HG03025 (cell line): ENCODE measurements around the gene NRXN3.
A peak's percentile ranks its signal among the peaks of the same experiment; 100 is the strongest.

Source experiments
- ATAC-seq: cut with Tn5 transposase; IDR thresholded peaks from one replicate; pipeline ENCODE4 v1.9.1; 2021; ENCODE audit warnings: mild to moderate bottlenecking, moderate library complexity; ENCODE audit not compliant: unreplicated experiment, low FRiP score

Gene NRXN3

DNA sequence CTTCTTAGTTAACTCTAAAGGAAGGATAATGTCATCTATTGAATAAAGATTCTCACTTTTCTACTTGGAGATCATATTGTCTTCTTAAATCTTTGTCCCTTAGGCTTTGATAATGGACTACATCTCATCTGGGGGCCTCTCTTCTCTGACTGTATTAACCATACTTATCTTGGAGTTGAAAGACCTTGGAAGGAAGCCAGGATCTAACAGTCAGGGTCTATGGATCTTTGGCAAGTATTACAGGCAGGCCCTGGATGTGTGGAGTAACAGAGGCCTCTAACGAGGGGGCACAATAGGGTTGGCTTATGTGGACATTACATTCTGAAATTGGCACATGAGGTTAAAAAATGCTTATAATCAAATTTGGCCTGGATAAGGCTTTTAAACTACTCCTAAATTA is 513.8 kb downstream of the NRXN3 start:
- ATAC-seq, result no peak

DNA sequence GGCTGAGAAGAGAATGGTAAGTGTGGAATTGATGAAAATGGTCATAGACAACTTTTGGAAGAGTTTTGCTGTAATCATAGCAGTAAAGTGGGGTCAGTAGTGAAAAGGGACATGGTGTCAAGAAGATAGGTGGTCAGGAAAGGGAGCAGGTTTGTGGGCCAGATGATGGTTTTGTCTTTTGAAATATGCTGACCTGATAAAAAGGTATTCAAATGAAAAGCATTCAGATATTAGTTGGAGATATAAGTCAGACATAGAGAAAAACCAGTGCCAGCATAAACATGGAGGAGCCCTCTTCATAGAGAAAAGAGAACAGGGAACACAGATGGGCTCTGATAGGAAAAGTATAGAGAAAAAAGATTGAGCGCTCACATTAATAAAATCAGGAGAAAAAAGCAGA is 518.3 kb downstream of the NRXN3 start:
- no peak for ATAC-seq

DNA sequence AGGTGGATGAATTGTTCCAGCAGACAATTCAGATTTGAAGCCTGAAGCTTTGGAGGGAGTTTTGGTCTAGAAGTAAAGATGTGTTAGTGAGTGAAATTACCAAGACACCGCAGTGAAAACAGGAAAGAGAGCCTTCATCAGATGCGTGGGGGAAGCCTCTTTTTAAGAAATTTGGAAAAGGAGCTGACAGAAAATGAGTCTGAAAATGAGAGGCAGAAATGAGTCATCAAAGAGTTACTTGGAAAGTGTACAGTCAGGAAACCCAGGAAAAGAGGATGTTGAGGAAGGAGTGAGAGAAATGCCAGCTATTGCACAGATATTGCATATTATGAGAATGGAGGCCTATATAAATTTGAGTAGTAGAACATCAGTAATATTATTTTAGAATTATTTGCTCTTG is 520.7 kb downstream of the NRXN3 start:
- no peak for ATAC-seq

DNA sequence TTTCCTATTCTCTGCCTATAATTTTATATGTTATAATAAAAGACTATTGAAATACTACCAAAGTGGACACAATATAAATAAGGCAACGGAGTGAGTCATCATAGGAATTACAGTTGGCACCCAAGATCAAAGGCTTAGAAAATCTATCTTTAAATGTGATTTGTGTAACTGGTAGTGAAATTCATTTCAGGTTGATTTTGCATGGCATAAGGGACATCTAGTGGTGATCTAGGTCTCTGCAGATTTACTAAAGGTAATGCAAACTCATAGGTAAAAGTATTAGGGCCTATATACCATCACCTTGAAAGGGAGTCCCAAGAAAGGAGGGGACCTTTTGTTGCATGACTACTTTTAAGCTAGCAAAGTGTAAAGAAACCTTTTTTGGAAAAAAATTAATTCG is 527.2 kb downstream of the NRXN3 start:
- ATAC-seq, result no peak

DNA sequence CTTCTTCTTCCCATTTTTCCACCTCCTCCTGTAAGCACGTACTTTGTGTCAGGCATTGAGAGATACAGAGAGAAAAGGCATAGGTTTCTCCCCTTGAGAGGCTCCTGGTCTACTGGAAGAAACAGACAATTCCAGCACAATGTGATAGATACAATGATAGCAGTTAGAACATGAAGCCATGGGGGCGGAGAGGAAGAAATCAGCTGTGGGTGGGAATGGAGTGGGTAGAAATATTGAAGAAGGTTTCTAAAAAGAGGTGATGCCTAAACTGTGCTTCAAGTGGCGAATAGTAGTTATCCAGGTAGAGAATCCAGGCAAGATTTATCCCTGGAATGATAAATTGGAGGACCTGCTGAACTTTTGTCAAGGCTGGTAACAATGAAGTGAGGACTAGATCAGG is 528.8 kb downstream of the NRXN3 start:
- no peak for ATAC-seq

DNA sequence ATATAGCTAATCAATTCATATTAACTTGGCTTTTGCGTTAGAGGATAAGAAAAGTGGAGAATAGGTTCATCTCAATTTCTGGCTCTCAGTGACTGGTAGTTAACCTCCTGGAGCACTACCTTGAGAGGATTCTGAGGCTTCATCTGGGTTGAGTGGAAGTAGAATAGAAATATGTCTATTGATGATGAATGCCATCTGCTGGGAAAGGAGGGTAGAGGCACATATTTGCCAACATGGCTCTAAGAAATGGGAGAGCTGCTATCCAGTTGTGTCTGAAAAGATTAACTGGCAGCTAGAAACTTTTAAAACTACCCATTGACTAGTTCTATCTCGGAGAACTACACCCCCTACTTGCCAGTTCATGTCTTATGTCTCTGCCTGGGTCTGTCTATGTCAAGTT is 530.1 kb downstream of the NRXN3 start:
- no peak for ATAC-seq

DNA sequence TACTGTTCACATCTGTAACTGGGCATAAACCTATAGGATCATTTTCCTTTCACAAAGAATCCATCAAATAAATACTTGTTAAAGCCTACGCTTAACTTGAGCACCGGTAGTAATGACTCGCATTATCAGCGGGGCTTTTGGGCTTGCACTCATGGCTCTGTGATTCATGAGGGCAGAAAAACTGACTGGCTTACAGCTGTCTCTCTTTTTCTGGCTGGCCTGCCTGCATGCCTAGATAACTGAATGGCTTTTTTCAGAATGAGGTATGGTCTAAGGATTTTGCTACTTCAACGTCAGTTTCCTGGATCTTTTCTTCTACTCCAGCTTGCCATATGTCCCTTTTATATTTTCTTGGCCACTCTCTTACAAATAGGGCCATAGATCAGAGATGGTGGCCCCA is 531.1 kb downstream of the NRXN3 start:
- no peak for ATAC-seq

DNA sequence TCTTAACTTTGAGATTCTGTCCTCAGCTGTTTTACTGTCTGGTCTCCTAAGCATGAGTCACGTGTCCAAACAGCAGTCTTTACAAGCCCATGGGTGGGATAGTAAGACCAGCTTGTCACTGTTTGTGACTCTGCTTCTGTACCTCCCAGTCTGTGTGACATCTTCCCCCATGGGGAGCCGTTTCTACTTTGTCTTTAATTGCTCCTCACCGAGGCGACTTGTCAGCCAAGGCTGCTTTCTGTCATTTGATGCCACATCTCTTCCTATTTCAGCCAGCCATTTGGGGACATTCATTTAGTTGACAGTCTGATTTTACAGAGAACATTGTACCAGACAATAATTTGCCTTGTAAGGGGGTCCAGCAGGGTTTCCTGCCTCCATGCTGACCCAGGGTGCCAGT is 534.8 kb downstream of the NRXN3 start:
- no peak for ATAC-seq

DNA sequence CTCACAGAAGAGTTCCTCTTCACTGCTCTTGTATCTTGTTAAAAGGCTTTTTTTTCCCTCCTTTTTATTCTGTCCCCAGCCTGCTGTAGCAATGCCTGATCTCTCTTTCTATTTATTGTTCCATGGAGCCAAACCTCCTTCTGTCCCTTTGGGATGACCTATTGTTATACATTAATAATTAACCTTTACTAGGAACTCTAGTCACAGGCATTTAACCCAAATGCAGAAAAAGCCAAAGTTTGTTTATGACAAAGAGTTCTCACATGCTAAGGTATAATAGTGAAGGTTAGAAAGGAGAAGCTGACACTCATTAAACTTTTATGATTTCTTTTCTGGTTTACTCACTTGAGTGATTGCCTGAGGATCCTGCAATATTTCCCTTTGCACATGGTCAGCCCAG is 535.8 kb downstream of the NRXN3 start:
- no peak for ATAC-seq

DNA sequence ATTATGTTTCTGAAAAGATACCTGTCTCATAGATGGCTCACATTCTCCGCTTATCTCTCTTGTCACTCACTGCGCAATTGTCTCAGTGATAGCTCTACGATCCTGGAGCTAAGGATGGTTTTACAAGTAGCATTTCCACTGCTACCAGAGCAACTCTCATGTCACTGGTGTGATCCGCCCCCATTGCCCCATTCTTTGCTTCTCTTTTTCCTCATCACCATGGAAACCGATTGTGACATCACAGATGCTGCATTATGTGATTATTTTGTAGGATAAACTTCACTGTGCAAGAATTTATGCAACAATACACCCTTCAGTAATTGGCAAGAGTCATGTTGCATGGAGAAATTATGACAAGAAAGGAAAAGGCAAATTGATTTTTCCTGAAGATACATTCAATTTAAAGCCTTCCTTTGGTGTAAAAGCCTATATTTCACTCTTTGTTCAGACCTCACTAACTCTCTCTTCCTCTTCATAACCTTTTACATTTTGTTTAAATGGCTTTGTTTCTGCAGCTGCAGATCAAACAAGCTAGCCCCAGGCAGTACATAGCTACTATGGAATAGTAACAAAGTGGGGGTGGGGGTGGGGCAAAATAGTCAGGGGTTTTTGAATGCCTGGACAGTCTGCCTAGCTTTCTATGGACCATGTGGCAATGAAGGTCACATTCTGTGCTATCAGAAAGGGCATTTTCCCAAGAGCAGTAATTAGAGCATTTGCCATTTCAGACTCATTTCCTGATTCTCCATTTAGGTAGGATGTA is 539.8 kb downstream of the NRXN3 start:
- ATAC-seq, result no peak

DNA sequence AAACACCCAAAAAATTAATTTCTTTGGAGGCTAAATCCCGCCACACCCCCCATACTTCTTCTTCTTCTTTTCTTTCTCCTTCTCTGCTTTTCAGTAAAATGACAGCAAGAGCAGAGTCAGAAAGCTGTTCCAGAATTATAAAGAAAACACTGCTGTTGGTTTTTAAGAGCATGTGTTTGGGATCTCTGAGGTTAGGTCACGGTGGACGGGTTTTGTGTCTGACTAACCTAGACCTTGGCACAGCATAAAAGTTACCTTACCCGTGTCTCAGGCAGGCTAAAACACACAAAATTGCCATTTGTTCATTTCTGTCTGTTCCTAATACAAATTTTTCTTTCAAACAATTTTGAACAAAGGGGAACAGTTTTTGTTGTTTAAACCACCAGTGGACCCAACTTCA is 540.8 kb downstream of the NRXN3 start:
- ATAC-seq, result no peak

DNA sequence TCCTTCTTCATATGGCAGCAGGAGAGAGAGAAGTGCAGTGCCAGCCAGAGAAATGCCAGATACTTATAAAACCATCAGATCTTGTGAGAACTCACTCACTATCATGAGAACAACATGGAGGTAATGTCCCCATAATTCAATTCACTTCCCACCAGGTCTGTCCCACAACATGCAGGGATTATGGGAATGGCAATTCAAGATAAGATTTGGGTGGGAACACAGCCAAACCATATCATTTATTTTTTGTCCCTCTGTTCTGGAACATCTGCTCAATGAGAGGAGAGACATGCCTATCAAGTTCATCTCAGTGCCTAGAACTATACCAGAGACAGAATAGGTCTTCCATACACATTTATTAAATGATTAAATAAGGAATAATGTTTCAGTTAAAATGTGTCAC is 543.5 kb downstream of the NRXN3 start:
- ATAC-seq, result no peak

DNA sequence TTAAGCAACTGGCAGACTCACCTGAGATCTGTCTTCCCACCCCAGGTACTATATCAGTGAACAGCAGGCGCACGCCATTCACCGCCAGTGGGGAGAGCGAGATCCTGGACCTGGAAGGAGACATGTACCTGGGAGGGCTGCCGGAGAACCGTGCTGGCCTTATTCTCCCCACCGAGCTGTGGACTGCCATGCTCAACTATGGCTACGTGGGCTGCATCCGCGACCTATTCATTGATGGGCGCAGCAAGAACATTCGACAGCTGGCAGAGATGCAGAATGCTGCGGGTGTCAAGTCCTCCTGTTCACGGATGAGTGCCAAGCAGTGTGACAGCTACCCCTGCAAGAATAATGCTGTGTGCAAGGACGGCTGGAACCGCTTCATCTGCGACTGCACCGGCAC is 544.5 kb downstream of the NRXN3 start:
- no peak for ATAC-seq

DNA sequence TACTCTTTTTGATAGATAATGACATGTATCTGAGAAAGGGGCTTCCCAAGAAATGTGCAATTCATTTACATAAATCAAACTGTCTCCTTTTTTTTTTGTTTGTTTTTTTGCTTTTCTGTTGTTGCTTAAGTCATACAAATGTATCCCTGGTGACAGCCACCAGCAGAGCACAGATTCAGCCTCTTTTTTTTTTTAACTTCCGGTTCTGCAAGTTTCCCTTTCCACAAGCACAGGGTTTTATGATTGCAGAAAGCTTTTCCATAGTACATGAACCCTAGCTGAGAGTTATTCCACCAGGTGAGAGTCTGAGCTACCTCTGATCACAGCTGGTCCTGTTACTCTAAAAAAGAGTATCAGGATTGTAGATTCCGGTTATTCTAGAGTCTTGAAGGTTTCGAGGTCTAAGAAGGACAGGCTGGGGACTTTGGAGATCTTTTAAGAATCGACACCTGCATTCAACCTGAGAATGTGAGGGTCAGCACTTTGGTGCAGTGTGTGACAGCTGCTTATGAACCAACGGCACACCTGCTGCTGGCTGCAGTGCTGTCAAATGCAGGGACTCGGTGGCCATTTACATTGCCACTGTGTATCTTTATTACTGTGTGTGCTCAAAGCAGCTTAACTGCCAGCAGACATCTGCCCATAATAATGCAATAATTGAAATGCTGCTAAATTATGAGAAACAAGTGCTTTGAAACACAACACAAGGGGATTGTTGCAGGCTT is 551.7 kb downstream of the NRXN3 start:
- ATAC-seq, result no peak

DNA sequence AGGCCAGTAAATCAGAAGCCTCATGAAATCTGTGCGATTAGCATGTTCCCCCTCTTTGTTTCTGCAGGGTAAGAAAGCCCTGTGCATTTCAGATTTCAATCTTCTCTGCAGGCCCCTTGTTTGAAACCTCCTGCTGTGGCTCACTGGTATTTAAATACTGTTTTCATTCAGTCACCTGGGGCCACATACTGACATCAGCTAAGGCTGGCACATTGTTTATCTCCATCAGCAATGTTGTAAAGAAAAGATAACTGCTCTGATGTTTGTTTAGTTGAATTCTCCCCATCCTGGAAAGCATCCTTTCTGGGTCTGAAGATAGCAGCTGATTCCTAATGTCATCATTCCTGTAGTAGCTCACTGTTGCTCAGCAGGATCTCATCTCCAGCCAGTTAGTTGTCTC is 554.9 kb downstream of the NRXN3 start:
- ATAC-seq, result no peak

DNA sequence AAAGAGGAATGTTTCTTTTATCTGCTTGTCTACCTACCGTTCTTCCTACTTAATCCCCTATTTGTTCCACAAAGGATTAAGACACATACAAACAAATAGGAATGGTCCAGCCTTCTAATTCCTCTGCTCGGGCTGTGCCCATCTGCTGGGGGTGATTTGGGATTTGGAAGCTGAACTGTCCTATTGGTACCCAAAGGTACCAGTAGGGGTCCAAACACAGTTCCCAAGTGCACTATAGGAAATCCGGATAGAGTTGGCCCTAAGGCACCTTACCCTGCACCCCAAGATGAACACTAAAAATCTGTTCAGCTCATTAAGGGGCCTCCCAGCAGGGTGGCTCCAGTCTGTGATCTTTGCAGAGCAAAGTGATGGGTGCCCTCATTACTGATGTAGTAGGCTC is 566.9 kb downstream of the NRXN3 start:
- no peak for ATAC-seq

DNA sequence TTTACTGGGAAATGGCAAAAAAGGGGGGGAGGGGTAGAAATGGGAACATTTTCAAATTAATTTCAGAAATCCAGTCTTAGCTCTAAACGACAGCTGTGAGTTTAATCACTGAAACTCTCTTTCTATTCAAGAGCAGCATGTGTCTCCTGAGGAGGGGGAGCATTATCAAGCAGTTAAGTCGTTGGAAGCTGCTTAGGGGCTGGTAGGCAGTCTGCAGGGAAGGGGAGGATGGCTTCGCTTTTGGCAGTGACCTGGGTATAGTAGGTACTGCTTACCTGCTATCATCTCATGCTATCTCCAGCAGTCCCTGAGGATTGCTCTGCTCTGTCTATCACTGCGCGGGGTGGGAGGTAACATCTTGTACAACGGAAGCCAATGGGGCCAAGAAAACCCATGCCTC is 567.4 kb downstream of the NRXN3 start:
- no peak for ATAC-seq

DNA sequence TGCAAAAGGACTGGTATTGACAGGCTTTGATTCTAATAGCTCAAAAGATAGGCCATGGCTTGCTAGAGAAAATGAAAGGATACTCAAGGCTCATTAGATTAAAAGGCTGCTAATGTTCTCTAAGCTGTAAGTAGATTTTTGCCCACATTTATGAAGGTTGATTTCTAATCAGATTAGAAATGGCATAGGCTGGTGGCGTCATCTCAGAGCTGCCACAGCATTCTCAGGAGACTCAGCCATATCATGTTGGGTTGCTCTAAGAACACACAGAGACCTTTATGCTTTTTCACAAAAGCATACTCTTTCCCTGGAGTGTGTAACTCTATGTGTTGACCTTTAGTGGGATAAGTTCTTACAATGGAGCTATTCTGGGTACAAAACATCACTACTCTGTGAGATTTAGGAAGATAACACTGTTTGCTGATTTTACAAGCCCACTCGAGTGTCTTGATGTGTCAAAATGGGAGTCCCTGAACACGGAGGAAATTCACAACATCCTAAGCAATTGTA is 576.0 kb downstream of the NRXN3 start:
- no peak for ATAC-seq

DNA sequence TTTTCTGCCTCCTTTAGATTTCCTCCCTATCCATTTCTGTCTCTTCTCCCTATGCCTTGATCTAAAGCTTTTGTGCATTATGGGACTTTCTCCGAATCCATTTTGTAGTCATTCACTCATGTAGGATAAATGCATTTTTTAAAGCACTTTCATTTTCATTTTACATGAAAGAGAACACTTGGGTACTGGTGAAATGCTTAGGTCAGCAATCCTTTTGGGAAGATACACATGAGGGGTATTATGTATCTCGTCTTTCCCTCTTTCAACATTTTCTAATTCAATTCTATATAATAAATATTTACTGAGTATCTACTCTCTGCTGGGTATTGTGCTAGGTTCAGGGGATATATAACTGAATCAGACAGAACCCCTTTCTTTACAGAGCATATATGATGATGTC is 577.6 kb downstream of the NRXN3 start:
- no peak for ATAC-seq

DNA sequence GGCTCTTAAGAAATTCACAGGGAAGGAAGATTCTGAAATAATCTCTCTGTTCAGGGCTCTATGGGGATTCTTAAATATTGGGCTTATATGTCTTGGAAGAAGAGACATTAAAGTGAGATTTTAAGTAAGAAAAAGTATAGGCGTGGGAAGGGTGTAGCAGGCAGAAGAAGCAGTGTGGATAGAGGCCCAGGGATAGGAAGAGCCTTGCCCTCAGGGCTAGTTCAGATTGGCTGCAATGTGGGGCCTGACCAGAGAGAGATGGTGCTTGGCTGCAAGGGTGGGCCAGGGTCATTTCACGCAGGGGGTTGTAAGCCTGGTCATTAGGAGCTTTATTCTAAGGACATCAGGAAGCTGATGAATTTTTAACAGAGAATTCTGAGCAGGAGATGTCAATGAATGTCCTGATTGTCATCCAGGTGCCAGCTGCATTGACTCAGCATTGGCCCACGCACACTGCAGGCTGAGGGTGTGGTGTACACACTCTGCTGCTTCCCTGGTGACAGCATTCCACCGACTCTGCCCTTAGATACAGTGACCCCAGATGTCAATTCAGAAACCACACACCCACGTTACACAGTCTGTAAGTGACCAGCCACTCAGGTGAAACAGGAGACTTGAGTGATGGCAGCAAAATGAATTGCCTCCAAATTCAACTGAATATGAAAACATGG is 582.5 kb downstream of the NRXN3 start:
- ATAC-seq, result peak; percentile 59

DNA sequence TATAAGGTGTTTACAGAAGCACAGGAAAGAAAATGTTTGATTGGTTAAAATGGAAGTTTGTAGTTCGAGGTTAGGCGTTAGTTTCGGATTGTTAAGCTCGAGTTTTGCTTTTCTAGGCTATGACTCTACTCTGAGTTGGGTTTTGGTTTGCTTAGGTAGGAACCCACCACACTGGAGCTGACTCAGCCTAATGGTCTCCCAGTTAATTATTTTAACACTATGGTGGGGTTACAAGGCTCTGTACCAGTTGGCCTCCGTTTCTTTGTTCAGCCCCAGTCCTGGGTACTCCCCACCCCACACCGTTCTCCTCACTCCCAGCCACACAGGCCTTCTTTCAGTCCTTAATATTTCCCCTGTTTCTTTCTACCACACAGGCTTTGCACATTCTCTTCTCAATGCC is 583.9 kb downstream of the NRXN3 start:
- no peak for ATAC-seq

DNA sequence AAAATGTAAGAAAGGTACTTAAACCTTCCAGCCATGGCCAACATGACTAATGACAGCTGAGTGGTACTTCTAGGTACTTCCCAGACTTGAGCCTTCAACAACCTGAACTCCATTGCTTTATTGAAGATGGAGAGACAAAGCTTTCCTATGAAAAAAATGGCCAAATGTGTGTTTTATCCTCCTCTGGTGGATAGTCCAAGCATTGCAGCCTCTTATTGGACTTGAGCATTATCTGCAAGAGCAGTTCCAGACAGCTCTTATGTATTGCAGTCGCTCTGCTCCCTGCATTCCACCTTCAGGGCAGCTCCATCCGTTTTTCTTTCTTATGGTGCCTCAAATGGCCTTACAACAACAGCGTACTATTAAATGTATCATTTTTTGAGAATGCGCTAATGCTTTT is 588.2 kb downstream of the NRXN3 start:
- ATAC-seq, result peak; percentile 61
